OCI-M2 (cell line): ENCODE data around the gene CFD.
"Not testable (repeated sequence)": the region's sequence is repeated elsewhere in the genome, so short reads cannot be mapped to it uniquely, and the experiment has no call there.

ENCODE experiments used
- DNase-seq: peaks from one replicate; lab custom pipeline; 2025; ENCODE audit not compliant: unreplicated experiment; lab: John Stamatoyannopoulos, UW

Gene CFD

DNA sequence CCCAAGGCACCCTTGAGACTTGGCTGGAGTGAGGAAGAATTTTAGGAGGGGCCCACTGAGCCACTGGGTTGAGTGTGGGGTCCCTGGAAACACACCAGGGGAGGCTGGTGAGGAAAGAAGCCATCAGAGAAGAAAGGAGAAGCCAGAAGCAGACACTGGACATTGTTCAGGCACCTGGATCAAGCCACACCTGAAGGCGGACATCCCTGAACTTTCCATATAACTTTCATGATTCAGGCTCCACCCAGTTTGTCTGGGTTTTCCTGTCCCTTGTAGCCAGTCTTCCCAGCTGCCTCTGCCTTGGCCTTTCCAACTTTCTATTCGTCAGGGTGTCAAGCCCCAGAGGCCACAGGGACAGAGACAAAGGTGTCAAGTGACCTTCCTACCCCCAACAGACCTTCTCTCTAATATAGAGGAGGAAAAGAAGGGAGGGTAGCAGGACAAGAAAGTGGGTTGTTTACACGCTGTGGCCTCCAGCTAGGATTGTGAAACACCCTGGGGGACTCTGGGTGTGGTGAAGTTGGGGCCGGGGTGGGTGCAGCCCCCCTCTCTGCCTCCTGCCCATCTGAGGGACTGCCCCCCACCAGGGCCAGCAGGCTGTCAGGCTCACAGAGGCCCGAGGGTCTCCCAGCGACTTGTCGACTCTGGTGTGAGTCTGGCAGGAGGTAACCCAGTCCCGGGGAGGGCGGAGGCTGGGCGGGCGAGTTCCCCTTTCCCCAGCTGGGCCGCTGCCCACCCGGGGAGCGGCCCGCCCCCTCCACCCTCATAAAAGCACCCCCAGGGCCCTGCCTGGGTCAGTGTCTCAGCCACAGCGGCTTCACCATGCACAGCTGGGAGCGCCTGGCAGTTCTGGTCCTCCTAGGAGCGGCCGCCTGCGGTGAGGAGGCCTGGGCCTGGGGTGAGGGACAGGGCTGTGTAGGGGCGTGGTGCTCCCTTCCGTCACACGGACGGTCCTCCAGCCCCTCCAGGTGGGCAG lies at the start of gene CFD:
TSS of gene CFD (plus strand) at position 797 of the 976 bp plus-strand sequence. CDS start at position 823, 26 bp downstream.
- DNase-seq: no peak

DNA sequence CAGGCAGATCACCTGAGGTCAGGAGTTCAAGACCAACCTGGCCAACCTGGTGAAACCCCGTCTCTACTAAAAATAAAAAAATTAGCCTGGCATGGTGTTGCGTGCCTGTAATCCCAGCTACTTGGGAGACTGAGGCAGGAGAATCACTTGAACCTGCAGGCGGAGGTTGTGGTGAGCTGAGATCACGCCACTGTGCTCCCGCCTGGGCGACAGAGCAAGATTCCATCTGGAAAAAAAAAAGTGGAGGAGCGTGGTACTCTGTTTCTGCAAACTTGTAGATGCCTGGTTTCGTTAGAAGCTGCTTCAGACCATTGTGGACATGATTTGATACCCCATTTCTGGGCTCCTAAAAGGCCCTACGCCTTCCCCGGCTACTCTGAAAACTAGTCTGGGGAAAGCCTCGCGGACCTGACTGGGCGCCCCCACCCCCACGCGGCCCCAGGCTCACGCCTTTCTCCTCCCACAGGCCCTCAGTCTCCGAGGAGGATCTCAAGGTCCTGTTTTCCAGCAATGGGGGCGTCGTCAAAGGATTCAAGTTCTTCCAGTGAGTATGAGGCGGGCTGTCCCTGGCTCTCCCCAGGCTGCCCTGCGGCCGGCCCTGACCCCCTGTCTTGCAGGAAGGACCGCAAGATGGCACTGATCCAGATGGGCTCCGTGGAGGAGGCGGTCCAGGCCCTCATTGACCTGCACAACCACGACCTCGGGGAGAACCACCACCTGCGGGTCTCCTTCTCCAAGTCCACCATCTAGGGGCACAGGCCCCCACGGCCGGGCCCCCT lies 49.2 kb upstream of the CFD start:
- no peak for DNase-seq

DNA sequence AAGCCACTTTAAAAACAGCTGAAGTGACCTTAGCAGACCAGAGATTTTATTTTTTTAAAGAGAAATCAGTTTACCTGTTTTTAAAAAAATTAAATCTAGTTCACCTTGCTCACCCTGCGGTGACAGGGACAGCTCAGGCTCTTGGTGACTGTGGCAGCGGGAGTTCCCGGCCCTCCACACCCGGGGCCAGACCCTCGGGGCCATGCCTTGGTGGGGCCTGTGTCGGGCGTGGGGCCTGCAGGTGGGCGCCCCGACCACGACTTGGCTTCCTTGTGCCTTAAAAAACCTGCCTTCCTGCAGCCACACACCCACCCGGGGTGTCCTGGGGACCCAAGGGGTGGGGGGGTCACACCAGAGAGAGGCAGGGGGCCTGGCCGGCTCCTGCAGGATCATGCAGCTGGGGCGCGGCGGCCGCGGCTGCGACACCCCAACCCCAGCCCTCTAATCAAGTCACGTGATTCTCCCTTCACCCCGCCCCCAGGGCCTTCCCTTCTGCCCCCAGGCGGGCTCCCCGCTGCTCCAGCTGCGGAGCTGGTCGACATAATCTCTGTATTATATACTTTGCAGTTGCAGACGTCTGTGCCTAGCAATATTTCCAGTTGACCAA lies 48.5 kb upstream of the CFD start:
- DNase-seq: no peak

DNA sequence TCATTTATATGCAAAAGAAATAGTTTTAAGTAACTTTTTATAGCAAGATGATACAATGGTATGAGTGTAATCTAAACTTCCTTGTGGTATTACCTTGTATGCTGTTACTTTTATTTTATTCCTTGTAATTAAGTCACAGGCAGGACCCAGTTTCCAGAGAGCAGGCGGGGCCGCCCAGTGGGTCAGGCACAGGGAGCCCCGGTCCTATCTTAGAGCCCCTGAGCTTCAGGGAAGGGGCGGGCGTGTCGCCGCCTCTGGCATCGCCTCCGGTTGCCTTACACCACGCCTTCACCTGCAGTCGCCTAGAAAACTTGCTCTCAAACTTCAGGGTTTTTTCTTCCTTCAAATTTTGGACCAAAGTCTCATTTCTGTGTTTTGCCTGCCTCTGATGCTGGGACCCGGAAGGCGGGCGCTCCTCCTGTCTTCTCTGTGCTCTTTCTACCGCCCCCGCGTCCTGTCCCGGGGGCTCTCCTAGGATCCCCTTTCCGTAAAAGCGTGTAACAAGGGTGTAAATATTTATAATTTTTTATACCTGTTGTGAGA lies 47.9 kb upstream of the CFD start:
- no peak for DNase-seq

DNA sequence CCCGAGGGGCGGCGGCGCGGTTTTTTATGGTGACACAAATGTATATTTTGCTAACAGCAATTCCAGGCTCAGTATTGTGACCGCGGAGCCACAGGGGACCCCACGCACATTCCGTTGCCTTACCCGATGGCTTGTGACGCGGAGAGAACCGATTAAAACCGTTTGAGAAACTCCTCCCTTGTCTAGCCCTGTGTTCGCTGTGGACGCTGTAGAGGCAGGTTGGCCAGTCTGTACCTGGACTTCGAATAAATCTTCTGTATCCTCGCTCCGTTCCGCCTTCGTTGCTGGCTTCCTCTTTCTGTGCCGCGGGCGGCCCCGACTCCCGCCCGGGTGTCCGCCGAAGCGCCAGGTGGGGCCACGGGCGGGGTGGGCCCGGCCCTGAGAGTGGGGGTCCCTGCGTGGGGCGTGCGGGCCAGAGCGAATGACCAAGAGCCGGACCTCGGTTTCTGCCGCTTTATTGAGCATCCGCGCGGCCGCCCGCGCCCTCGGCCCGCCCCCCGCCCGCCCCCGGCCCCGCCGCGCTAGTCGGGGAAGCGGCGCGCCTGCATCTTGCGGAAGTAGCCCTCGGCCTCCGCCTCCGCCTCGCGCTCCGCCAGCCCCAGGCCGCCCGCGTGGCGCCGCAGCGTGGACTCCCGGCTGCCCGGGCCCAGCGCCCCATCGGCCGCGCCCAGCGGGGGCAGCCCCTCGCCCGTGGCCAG lies 47.3 kb upstream of the CFD start:
- DNase-seq: no peak

DNA sequence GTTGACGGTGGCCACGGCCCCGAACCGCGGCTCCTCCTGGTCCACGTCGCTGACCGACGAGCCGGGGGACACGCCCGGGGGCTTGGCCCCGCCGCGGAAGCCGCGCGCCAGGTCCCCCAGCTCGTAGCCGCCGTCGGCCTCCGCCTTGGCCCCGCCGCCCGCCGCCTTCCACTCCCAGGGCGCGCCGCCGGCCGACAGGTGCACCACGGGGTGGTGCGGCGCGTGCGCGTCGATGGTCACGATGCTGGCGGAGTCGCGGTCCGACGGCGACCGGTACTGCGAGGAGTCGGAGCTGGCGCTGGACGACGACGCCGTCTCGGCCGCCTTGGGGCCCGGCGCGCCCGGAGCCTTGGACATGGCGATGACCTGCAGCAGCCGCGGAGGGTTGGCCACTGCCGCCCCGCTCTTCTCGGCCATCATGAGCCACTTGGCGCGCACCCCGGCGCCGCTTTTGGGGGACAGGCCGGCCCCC lies 46.7 kb upstream of the CFD start:
- DNase-seq: no peak

DNA sequence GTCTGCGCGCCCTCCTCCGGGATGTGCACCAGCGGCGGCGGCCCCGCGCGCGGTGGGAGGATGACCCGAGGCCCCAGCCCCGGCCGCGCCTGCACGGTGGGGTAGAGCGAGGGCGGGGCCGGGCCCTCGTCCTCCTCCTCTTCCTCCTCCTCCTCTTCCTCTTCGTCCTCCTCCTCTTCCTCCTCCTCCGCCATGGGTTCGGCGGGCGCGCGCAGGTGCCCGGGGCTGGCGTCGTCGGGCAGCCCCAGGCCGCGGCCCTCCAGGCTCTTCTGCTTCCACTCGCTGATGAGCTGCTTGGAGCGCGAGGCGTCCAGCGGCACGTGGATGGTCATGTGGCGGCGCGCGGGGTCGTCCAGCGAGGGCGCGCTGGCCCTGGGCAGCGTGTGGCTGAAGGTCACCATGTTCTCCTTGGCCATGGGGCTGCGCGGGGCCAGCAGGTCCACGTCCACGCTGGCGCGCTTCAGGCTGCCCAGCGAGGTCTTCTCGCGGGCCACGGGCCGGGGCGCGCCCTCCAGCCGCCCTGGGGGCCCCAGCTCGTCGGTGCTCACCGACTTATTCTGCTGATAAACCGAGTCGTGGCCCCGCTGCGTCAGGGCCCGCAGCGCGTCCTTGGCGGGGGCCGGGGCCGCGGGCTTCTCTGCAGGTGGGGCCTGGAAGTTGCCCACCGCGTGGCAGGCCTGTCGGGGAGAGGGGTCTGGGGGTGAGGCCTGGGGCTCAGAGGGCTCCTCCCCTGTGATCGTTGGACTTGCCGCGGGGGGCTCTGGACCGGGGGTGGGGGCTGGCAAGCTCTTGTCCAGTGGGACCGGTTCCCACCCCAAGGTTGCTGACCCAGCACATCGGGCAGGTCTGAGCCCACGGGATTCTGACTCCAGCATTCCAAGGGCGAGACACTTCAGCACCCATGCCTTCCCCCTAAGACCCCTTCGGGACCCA lies 46.0 kb upstream of the CFD start:
- DNase-seq: no peak

DNA sequence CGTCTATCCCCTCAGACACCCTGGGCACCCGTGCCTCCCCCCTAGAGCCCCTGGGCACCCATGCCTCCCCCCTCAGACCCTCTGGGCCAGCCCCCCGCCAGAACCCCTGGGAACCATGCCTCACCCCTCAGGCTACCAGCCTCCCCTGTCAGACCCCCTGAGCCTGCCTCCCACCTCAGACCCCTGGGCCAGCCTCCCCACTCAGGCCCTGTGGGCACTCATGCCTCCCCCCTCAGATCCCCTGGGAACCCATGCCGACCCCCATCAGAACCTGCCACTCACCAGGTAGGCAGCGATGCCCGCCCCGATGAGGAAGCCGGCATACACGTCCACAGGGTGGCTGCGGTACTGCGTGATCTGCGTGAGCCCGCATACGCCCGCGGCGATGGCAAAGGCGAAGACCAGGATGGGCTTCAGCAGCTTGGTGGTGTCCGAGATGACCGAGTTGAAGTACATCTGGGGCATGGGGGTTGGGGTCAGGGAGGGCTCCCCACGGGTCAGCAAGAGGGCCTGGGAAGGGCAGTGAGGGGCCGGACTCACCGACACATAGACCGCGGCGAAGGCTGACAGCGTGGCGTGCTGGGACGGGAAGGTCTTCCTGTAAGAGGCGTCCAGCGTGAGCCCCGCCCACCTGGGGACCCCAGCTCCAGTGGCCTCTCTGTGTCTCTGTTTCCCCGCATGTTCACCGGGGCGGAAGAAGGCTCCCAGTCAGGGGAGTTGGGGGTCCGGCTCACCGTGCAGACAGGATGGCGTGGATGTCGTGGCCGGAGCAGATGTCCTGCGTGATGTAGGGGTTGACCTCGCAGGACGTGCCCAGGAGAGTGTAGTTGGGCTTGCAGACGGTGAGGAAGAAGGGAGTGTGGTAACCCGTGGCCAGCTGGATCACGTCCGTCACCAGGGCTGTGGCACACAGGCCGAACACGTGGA lies 45.0 kb upstream of the CFD start:
- no peak for DNase-seq

DNA sequence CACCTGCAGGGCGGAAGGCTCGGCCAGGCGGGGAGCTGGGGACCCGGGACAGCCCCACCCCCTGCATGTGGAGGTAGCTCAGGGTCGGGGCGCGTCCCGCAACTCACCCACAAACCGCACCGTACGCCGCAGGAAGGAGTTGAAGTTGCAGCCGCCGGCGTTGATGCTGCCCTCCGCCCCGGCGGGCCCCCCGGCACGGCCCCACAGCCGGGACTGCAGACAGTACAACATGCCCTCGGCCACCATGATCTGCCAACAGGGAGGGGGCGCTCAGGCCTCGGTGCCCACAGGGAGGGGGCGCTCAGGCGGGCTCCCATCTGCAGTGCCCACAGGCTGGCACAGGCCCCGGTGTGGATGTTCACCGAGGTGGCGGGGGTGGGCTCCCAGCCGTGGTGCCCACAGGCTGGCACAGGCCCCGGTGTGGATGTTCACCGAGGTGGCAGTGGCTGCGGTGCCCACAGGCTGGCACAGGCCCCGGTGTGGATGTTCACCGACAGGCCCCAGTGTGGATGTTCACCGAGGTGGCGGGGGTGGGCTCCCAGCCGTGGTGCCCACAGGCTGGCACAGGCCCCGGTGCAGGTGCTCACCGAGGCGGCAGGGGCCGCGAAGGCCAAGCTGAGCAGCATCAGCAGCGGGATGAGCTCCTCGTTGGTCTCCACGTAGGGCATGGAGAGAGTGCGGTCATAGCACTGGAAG lies 44.2 kb upstream of the CFD start:
- DNase-seq: no peak

DNA sequence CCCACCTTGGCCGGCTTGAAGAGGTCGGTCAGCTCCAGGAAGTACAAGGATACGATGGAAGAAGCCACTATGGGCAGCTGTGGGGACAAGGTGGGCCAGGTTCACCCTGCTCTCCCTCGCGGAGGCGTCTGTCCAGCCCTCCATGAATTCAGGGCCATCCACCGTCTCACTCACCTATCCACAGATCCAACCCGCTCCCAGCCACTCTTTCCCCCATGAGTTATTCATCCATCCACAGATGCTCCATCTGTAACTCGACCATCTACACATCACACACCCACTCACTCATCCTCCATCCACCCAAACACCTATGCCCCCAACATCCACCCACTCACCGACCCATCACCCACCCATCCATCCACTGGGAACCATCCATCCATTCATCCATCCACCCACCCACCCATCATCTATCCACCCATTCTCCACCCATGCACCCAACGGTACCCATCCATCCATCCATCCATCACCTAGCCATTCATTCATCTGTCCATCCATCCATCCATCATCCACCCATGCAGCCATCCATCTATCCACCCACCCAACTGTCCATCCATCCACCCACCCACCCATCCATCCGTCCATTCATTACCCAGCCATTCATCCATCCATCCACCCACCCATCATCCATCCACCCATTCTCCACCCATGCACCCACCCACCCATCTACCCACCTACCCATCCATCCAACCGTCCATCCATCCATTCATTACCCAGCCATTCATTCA lies 43.5 kb upstream of the CFD start:
- DNase-seq: no peak

DNA sequence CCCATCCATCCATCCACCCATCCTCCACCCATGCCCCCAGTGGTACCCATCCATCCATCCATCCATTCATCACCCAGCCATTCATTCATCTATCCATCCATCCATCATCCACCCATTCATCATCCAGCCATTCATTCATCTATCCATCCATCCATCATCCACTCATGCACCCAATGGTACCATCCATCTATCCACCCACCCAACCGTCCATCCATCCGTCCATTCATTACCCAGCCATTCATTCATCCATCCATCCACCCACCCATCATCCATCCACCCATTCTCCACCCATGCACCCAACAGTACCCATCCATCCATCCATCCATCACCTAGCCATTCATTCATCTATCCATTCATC lies 43.0 kb upstream of the CFD start:
- DNase-seq: no peak

DNA sequence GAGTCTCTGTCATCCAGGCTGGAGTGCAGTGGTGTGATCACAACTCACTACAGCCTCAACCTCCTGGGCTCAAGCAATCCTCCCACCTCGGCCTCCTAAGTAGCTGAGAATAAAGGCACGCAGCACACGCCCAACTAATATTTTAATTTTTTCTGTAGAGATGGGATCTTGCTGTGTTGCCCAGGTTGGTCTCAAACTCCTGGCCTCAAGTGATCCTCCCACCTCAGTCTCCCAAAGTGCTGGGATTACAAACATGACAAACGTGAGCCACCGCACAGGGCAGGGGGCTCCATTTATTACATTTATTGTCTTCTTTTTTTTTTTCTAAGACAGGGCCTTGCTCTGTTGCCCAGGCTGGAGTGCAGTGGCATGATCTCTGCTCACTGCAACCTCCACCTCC lies 39.3 kb upstream of the CFD start:
- not testable (repeated sequence) for DNase-seq

DNA sequence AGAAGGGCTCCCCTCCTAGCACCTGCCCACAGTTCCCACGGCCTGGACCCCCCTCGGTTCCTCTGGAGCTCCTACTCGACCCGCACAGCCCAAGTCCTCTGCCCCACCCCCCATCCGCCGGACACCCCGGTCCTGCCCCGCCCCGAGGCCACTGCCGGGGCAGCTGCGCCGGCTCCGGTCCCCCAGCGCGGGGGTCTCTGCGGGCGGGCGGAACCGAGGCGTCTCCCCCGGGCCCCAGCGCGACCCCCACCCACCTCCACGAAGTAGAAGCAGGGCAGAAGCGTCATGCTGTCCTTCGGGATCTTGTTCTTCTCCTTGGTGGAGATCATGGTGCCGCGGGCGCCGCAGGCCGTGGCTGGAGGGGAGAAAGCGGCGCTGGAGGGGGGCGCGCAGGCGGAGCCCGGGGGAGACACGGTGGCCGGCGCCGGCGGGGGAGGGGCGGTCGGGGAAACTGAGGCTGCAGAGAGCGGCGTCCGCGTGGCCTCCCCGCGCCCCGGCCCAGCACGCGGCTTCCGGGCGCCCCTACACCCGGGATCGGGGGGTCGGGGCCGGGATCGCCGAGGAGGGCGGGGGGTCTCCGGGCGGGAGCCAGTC lies 38.1 kb upstream of the CFD start:
- no peak for DNase-seq

DNA sequence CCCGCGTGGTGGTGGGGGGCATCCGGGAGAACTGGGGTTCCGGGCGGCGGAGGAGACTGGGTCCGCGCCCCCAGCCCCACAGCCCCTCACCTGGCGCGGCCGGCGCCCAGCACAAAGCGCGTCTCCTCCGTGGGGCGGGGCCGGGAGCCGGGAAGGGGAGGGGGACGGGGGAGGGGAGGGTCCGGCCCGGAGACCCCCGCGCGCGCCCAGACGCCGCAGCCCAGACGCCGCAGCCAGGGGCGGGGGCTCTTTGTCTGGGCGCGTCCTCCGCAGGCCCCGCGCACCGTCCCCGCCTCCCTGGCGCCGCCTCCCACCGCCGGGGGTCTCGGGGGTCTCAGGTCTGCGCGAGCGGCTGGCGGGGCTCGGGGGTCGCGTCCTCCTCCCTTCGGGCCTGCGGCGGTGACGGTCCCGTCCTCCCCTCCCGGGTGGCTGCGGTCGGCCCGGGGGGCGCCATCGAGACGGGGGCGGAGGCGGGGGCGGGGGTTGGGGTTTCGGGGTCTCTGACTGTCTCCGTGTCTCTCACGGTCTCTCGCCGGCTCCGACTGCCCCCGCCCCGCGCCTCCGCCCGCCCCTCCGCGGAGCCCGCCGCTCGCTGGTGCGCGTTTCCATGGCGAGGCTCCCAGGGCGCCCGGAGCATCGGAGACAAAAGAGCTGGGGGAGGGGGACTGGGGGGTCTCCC lies 37.5 kb upstream of the CFD start, which contains the start of gene PLPPR3:
TSS of gene PLPPR3 (minus strand) at position 131 of the 679 bp plus-strand sequence. CDS start 396 bp downstream, outside the sequence.
- DNase-seq: no peak

DNA sequence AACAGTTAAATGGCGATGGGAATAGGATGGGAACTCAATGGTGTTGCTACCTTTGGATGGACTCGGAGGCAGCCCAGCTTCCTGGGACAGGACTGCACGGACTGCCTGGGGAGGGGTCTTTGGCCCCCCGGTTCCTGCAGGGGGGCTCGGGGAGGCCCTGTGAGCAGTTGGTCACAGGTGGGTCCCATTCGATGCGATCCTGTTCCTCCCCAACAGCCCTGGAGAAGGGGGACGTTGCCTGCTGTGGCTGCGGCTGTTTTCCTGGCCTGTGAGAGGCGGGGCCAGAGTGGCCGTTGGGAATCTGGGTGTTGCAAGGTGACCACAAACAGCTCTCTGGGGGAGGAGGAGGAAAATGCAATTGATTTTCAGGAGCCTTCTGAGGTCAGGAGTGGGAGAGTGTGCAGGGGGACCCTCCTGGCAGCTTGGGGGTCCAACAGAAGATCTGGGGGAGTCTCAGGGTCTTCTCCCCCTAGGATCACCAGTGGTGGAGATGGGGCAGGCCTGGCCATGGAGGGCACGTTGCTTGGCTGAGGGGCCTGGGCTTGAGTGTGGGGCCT lies 35.8 kb upstream of the CFD start:
- DNase-seq: no peak

DNA sequence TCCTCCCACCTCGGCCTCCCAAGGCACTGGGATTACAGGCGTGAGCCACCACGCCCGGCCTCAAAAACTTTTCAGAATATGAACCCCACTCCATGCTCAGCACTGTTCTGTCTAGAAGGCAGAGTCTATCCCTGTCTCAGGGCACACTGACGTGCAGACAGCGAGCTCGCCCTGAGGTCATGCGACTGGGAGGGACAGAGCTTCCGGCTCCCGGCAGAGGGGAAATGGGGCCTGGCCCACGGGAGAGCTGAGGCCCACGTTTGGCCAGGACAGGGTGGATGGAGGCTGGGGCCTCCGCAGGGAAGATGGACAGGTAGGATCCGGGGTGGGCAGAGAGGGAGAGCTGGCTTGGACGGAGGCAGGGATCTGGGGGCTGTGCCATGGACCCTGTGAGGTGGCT lies 34.6 kb upstream of the CFD start:
- DNase-seq: no peak
